ENCODE data around the gene LCN6. TPM values are rescaled to one million over a fixed set of nuclear protein-coding genes. Genes with fewer than 3 reads are reported as not detected.

Gene LCN6
- total RNA-seq, 1 experiment from 2014 or later: not detected

DNA sequence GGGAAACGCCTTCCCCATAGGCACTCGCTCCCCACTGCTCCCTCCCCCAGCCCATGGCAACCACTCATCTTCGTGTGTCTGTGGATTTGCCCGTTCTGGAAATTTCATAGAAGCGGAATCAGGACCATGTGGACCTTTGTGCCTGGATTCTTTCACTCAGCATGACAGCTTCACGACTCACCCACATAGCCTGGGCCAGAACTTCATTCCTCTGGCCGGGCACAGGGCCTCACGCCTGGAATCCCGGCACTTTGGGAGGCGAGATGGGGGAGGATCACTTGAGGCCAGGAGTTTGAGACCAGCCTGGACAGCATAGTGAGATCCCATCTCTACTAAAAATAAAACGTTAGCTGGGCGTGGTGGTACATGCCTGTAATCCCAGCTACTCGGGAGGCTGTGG lies 48.0 kb downstream of the LCN6 start:
- Histone ChIP-seq H2BK120ac (ENCODE audit: low read depth, low read length, poor library complexity, severe bottlenecking) (no peak overlapping the region), H3K79me2 (ENCODE audit: insufficient read depth, low read length) (no peaks in the 10 kb centered on the region), H2BK15ac (ENCODE audit: low read depth, low read length) (no peak overlapping the region), H3K56ac (ENCODE audit: insufficient read length, low read depth, low read length) (no peak overlapping the region), H3K9ac (ENCODE audit: extremely low read depth, insufficient read length, low read length) (no peak overlapping the region), H3K4ac (ENCODE audit: low read depth, low read length) (no peak overlapping the region), H3K9me3 (ENCODE audit: control insufficient read depth, low read depth, low read length) (no peaks in the 10 kb centered on the region), H4K20me1 (ENCODE audit: control insufficient read depth, insufficient read depth, insufficient read length) (no peaks in the 10 kb centered on the region), H2AK5ac (ENCODE audit: insufficient read length, low read length) (no peak overlapping the region), H3K23me2 (ENCODE audit: insufficient read length, low read depth, low read length, poor library complexity, severe bottlenecking) (no peaks in the 10 kb centered on the region), H3K23ac (ENCODE audit: insufficient read length, low read depth, low read length) (no peak overlapping the region), H3K14ac (ENCODE audit: insufficient read depth, low read length) (no peak overlapping the region), H2BK20ac (ENCODE audit: low read depth, low read length, poor library complexity, severe bottlenecking) (no peak overlapping the region), H3T11ph (ENCODE audit: low read length) (no peak overlapping the region), H2BK12ac (ENCODE audit: insufficient read length, low read depth, low read length) (no peak overlapping the region), H3K27ac (ENCODE audit: insufficient read length, low read depth, low read length) (no peak overlapping the region), H3K18ac (ENCODE audit: insufficient read length, low read depth, low read length) (no peak overlapping the region), H3K79me1 (ENCODE audit: insufficient read depth, low read depth, low read length, poor library complexity, severe bottlenecking) (no peaks in the 10 kb centered on the region), H2BK5ac (ENCODE audit: insufficient read length, low read length) (no peak overlapping the region), H4K5ac (ENCODE audit: insufficient read length, low read depth, low read length) (no peak overlapping the region), H3K4me2 (ENCODE audit: insufficient read depth, insufficient read length, low read length) (no peak overlapping the region), H3K4me1 (ENCODE audit: insufficient read depth, low read length) (no peaks in the 10 kb centered on the region), H2AFZ (ENCODE audit: low read length) (no peak overlapping the region), H3K27me3 (ENCODE audit: insufficient read depth, low read length) (no peaks in the 10 kb centered on the region), H4K91ac (ENCODE audit: insufficient read length, low read depth, low read length) (no peak overlapping the region), H4K8ac (replicated peaks; ENCODE audit: insufficient read length, low read depth, low read length) (no peak overlapping the region)
- Mint-ChIP-seq H3K4me1 (peaks cover 7 to 17% of the 10 kb centered on the region in 2 experiments), H3K27ac (no peak overlapping the region), H3K4me3 (no peak overlapping the region), H3K36me3 (ENCODE audit: insufficient read depth in 1 of 3, low read depth in 3 of 3) (no peaks in the 10 kb centered on the region), H3K9me3 (no peaks in the 10 kb centered on the region; a peak in 1 of 5 replicates), H3K27me3 (ENCODE audit: low read depth) (peaks cover 39% of the 10 kb centered on the region)
- no peak for DNase-seq
- TF ChIP-seq, protein P1, sequence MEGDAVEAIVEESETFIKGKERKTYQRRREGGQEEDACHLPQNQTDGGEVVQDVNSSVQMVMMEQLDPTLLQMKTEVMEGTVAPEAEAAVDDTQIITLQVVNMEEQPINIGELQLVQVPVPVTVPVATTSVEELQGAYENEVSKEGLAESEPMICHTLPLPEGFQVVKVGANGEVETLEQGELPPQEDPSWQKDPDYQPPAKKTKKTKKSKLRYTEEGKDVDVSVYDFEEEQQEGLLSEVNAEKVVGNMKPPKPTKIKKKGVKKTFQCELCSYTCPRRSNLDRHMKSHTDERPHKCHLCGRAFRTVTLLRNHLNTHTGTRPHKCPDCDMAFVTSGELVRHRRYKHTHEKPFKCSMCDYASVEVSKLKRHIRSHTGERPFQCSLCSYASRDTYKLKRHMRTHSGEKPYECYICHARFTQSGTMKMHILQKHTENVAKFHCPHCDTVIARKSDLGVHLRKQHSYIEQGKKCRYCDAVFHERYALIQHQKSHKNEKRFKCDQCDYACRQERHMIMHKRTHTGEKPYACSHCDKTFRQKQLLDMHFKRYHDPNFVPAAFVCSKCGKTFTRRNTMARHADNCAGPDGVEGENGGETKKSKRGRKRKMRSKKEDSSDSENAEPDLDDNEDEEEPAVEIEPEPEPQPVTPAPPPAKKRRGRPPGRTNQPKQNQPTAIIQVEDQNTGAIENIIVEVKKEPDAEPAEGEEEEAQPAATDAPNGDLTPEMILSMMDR (conservative IDR thresholded peaks at IDR 0.05): no peak
- no CpG with 5 or more reads among the region's 13 CpGs for WGBS (ENCODE audit: extremely low coverage, insufficient read length, low lambda C conversion rate)
